GM12872 (cell line): ENCODE measurements around the gene HPD.

Experiments used
- TF ChIP-seq, protein P1 (sequence below): IDR thresholded peaks from 3 replicates; pipeline ENCODE4 v1.5.1; 2011; ENCODE audit warnings: low read depth, mild to moderate bottlenecking, low read length, moderate library complexity; ENCODE audit not compliant: insufficient read depth

Gene HPD

DNA sequence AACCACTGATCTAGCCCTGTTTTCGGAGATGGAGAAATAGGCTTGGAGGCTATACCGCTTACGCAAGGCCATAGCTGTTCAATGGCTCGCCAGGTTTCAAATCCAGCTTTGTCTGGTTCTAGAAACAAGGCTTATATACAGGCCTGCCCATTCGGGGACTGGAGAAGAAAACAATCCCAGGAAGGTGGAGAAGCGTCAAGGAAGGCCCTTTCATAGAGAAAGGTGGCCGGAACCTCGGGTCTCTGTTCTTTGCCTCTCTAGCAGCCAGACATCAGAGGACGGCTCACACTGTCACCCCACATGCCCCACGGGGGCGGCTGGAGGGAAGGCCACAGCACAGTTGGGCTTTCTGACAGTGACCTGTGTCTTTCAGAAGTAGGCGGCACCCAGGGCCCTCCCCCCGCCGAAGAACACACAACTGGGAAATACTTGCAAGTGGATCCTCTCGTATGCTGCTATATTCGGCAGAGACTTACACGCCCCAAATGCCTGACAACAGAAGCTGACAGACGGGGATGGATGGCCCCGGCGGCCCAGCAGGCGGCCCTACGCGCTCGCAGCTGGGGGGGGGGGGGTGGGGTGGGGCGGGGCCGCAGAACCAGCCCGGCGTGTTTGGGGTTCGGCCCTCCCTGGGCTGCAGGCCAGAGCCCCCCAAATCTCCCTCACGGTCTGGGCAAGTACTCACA lies 59.4 kb downstream of the HPD start:
- TF ChIP-seq, protein P1, sequence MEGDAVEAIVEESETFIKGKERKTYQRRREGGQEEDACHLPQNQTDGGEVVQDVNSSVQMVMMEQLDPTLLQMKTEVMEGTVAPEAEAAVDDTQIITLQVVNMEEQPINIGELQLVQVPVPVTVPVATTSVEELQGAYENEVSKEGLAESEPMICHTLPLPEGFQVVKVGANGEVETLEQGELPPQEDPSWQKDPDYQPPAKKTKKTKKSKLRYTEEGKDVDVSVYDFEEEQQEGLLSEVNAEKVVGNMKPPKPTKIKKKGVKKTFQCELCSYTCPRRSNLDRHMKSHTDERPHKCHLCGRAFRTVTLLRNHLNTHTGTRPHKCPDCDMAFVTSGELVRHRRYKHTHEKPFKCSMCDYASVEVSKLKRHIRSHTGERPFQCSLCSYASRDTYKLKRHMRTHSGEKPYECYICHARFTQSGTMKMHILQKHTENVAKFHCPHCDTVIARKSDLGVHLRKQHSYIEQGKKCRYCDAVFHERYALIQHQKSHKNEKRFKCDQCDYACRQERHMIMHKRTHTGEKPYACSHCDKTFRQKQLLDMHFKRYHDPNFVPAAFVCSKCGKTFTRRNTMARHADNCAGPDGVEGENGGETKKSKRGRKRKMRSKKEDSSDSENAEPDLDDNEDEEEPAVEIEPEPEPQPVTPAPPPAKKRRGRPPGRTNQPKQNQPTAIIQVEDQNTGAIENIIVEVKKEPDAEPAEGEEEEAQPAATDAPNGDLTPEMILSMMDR = no peak

DNA sequence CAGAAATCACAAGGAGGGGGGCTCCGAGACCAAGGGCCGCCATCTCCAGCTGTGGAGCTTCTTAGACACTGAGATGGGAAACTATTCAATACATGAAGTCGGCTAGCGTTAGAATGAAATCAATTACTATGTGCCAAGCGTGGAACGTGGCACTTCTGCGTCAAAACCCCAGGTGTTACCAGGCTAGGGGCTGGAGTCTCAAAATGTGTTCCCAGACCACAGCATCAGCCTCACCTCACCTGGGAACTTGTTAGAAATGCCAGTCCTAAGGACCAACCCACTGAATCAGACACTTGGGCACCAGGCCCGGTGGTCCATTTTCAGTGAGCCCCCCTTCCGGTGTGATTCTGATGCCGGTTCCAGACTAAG lies 59.9 kb downstream of the HPD start:
- TF ChIP-seq, protein P1 = no peak

DNA sequence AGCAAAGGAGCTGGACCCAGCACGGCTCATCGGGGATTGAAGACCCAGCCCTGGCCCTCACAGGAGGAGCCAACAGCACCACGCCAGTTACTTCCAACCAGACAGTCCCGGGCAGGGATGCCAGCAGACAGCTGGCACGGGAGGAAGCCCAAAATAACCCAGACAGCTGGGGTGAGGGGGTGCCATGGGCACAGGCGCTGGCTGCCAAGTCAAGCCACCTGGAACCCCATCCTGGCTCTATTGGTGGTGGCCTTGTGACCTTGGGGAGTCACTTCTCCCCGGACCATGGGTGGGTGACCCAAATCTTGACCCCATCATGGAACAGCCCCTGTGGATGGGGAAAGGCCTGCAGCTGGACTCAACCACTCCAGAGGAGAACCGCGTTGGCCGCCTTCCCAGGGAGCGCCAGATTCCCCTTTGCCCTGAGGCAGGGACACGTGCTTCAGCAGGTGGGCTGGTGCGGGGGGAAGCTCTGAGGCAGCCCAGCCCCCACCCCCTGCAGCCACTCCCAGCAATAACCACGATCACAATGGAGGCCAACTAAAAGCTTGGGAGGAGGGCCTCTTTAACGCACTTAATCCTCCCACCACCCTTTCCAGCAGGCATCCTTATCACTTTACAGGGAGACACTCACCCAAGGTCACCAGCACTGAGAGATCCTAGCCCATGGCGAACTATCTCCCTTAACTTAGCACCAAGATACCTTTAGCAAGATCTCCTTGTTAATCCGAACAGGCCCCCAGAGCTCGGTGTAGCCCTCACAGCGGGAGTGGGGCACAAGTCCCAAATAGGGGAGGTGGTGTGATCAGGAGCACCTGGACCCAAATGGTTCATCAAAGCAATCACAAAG lies 60.5 kb downstream of the HPD start:
- TF ChIP-seq, protein P1 = no peak

DNA sequence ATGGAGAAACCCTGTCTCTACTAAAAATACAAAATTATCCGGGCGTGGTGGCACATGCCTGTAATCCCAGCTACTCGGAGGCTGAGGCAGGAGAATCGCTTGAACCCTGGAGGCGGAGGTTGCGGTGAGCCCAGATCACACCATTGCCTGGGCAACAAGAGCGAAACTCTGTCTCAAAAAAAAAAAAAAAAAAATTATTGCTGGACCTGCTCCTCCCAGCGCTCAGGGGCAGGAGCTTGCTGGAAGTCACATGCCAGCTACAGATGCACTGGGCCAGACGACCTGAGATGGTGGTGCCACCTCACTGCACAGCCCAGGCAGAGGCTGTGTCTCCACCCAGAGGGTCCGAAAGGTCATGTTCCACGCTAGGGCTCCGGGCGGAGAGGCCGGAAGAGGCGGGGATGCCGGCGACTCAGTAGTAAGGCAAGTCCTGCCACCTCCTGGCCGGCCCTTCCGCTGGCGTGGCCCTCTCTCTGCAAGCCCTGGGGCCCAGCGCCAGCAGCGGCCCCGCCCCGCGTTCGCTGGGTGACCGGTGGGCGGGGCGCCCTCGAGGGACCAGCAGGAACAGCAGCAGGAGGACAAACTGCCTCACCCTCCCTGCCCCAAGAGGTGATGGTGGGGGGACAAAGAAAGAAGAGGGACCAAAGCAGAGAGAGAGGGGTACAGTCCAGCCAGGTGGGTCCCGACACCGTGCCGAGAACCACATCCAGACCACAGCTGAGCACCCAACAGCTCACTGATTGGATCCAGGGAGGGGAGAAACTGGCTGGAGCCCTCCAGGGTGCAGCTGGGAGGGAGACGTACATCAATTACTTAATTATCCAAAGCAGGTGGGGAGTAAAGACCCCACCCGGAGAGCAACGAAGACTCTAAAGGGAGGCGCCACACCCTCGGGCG lies 61.6 kb downstream of the HPD start:
- TF ChIP-seq, protein P1 = no peak

DNA sequence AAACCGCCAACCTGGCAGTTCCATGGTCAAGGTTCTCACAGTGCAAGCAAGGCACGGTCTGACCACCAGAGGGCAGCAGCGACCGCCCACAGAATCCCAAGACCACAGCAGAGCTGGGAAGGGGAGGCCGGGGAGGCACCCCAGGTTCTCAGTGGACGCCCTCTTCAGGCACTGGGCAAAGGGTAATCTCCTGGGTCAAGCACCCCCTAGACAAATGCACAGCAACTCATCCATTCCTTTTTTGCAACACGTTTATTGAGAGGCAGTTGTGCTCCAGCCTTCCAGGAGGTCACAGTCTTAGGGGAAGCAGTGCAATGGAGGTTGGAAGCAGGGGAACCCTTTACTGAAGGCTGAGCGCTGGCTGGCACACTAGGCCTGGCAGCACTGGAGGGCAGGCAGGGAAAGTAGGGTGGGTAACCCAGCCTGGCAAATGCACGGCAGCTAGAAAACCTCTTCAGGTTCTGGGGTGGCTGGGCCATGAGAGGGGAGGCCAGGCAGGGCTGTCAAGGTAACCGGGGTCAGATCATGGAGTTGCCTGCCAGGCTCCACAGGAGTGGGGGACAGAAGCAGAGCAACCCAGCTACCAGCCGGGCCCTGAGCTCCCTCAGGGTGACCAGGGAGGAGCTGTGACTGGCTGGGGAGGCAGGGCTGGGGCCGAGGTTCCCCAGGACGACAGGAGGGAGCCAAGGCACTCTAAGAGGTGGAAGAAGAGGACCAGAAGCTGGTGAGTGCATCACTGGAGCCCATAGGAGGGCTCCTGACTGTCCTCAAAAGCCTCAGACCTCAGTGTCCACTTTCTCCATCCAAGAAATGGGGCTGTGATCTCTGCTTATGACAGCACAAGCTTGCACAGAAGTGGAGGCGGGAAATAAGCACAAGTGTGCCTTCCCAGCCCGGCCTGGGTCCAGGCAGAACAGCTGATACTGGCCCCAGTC lies 63.4 kb downstream of the HPD start:
- TF ChIP-seq, protein P1 = peak; percentile 98

DNA sequence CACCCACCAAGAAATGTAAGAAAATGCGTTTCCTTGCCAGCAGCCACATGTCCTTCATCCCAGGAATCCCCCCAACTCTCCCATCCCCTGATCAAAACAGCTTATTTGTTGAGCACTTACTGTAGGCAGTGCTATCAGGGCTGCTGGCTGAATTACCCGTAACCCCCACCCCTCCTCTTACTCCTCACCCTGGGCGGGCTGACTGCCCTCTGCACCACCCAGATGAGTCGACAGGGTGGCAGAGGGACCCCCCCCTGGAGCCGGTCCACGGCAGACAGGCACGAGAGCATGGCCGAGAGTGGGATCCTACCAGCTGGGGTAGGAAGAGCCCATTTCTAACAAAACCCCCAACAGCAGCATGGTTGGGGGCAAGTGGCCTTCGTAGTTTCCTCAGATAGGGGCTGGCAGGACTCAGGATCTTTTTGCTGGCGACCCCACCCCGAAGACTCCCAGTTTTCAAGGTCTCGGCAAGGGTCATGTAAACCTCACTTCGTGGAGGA lies 64.1 kb downstream of the HPD start:
- TF ChIP-seq, protein P1 = no peak
